B cell (primary cell): ENCODE measurements around the gene SCGN.

Experiments
- CTCF ChIP-seq: fragments of 200-600 bp; IDR thresholded peaks from one replicate; pipeline ENCODE4 v1.8.0; 2022; ENCODE audit warnings: antibody characterized with exemption, mild to moderate bottlenecking
- EZH2 ChIP-seq: IDR thresholded peaks from 2 replicates; pipeline ENCODE4 v1.6.1; 2012; ENCODE audit warnings: borderline replicate concordance, low read depth, mild to moderate bottlenecking, moderate library complexity, low read length; ENCODE audit not compliant: insufficient read depth, poor library complexity, severe bottlenecking

- TF ChIP-seq CTCF (no peak), EZH2 (no peak)
Observed at GRCh38 chr6:25671652-25672051, 19.6 kb downstream of the SCGN start.
